GM10847 (cell line): ENCODE data around the gene TRABD2A.

Experiments used
- POLR2A ChIP-seq: IDR thresholded peaks from 2 replicates; pipeline ENCODE4 v1.6.1; 2011; ENCODE audit not compliant: insufficient read length; ENCODE audit errors: extremely low read depth

The TRABD2A gene

DNA sequence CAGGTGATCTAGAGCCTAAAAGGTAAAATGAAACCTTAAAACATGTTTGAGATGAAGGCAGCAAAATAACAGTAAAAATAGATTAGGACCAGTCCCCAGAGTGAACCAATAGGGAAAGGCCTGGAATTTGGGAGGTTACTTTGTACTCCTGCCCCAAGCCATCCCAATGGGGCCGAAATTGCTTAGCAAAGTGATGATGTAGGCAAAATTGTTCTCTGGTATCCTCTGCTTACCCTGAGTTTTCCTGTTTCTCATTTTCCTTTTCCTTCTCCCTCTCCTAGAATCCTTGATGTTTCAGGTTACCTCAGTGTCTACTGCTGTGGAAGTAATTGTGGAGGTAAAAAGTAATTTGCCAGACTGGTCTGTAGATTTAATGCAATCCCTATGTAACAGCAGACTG is 92.9 kb downstream of the TRABD2A start:
- no peak for TF ChIP-seq POLR2A

DNA sequence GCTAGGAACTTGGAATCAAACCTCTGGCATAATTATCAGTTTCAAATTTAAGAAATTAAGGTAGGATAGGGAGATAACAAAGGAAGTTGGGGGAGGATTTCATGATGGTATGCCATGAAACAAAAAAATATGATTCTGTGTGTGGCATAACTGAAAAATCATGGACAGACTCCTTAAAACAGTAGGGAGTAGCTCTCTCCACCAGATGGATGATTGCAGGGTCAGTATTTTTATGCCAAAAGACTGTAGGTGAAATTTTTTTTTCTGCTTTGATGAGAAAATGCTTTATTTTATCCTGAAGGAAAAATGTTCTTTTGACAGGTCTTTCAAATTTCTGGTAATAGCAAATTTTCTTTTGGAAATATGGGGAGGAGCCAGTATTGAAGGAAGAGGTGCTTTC is 94.3 kb downstream of the TRABD2A start:
- no peak for TF ChIP-seq POLR2A

DNA sequence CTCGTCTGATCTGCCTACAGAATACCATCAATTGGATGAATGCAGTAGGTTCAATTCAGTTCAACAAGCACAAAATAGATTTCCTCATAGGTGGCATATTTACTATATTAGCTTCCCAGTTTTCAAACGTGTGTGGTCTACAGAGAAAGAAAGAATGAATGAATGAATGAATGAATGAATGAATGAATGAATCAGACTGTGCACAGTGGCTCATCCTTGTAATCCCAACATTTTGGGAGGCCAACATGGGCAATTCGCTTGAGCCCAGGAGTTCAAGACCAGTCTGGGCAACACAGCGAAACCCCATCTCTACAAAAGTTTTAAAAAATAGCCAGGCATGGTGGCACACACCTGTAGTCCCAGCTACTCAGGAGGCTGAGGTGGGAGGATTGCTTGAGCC is 94.9 kb downstream of the TRABD2A start:
- no peak for TF ChIP-seq POLR2A

DNA sequence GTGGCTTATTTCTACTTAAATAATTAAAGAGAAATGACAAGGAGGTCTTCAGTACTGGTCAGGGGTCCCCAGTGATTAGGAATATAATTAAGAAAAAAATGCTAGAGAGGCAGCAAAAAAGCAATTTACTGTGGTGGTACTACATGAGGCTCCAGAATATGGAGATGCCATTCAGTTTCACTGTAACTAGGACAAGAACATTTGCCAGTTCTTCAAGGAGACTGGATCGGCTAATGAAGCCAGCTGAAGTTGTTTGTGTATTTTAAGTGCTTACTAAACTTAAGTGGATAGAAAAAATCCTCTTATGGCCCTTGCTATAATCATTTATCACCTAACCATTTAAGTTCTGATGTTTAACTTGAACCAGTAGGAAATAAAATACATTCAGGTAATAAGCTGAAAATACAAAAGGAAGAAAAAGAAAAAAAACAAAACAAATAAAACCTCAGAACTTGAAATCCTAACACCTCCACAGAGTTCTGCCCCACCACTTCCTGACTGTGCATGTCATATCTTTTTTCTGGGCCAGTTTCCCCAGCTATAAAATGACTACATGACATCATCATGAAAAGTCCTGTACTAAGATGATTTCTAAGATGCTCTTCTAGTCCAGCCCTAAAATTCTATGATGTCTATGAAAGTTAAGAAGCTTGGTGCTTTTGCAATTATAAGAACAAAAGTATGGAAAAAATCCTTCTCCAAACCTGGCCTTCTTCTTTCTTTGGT is 98.0 kb downstream of the TRABD2A start:
- no peak for TF ChIP-seq POLR2A

DNA sequence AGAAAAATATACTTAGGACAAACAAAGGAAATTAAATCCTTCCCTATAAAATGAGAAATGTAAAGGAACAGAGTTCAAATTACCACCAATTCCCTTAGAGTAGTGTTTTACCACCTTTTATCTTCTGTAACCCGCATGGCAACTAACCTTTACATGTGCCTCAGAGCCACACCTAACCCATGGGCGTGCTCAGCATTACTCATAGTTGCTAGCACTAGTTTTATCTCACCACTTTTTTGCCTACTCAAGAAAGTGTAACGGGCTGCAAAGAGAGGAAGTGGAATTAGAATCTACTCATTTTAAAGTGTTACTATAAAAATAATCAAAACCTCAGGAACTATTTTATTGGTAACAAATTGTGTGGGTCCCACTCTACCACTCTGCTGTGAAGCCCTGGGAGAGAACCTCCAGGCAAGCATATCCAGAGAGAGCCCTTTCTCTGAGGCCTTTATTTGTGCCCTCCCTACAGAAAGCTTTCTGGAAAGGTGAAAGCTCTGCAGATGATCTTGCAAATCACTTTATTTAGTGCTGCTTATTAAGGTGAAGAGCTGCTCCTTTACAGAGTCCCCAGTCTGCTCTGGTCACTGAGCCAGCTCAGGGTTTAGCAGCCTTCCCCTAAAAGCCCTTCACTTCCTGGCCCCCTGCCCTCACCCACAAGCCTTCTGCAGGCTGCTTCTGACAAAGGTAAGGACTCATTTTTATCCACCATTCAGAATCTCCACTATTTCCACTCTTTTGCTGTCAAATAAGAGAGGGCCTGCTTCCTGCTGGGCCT is 98.8 kb downstream of the TRABD2A start:
- no peak for TF ChIP-seq POLR2A

DNA sequence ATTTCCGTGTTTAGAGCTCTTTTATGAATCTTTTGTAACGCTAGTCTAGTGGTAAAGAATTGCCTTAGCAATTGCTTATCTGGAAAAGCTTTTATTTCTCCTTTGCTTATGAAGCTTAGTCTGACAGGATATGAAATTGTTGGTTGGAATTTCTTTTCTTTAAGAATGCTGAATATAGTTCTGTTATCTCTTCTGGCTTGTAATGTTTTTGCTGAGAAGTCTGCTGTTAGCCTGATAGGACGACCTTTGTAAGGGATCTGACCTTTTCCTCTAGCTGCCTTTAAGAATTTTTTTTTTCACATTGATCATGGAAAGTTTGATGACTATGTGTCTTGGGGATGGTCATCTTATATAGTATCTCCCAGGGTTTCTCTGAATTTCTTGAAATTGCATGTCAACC is 101.1 kb downstream of the TRABD2A start:
- no peak for TF ChIP-seq POLR2A

DNA sequence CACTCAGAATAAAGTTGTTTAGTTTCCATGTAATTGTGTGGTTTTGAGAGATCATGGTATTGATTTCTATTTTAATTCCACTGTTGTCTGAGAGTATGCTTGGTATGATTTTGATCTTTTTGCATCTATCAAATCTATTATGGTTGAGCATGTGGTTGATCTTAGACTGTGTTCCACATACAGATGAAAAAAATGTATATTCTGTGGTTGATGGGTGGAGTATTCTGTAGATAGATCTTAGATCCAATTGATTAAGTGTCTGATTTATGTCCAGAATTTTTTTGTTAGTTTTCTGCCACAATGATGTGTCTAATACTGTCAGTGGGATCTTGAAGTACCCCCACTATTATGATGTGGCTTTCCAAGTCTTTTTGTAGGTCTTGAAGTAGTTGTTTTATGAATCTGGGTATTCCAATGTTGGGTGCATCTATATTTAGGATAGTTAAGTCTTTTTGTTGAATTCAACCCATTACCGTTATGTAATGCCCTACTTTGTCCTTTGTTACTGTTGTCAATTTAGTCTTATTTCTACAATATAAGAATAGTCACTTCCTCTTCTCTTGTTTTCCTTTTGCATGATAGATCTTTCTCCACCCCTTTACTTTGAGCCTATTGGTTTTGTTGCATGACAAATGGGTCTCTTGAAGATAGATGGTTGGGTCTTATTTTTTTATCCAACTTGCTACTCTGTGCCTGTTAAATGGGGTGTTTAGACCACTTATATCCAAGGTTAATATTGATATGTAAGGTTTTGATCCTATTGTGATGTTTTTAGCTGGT is 101.8 kb downstream of the TRABD2A start:
- no peak for TF ChIP-seq POLR2A

DNA sequence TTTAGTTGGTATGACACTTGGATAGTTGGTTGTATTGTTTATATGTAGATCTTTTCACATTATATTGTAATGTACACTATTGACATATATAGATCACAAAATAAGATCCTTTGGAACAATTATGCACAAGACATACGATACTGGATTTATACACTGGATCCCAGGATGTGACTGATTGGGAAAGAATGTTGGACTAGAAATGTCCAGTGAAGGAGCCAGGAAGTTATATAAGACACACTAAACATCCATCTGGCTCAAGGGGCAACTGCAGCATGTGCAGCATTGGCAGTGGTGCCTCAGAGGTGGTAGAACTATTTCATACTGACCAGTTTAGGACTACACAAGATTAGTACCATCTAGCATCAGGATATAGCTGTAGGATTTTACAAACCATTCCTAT is 104.9 kb downstream of the TRABD2A start:
- TF ChIP-seq POLR2A = no peak
